Activated naive CD4-positive, alpha-beta T cell treated with anti-CD3 and anti-CD28 coated beads, Interleukin-2, amount 10 ng/mL, durations not matched to agents 5 hours and 36 hours (primary cell): Measurements from ENCODE around the gene MRPS25. TPM values are rescaled to one million over a fixed set of nuclear protein-coding genes. Genes with fewer than 3 reads are reported as not detected.

Experiments used
- total RNA-seq, 2 experiments: library from RNA; stranded (reverse); gene quantifications; one replicate each; pipeline ENCODE4 v1.2.3, GENCODE V29; 2021

Gene MRPS25
- total RNA-seq = 10 to 100 TPM; 43.0 to 44.6 TPM

DNA sequence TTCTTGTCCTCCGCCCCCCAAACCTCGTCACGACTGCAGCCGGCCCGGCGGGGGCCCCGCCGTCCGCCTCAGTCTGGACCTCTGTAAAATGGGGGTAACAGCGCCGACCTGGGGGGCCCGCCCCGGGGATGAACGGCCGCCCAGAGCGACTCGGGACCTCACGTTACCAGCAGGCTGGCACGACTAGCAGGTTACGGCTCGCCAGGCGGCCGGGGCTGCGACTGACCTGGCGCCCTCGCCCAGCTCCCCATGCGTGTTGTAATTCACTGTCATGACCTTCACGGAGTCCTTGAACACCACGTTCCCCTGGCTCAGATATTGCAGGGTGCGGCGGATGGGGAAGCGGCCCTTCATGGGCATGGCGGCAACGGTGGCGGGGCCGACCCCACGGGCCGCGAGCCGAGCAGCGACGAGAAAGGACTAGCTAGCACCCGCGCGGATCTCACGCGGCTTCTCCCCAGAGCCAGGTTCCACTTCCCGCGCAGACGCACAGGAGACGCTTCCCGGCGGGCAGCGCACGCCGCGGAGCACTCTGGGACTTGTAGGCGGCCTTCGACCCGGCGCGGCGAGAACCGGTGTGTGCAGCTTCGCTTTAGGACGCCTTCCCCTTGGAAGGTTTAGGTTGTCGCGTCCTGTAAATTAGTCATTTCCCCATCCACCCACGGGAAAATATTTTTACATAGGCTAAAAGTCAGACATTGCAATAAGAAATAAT lies at the start of gene MRPS25:
Gene MRPS25, minus strand, starts transcription at position 481 of the 715 bp plus-strand sequence. Its CDS starts 121 bp downstream, at position 360.

DNA sequence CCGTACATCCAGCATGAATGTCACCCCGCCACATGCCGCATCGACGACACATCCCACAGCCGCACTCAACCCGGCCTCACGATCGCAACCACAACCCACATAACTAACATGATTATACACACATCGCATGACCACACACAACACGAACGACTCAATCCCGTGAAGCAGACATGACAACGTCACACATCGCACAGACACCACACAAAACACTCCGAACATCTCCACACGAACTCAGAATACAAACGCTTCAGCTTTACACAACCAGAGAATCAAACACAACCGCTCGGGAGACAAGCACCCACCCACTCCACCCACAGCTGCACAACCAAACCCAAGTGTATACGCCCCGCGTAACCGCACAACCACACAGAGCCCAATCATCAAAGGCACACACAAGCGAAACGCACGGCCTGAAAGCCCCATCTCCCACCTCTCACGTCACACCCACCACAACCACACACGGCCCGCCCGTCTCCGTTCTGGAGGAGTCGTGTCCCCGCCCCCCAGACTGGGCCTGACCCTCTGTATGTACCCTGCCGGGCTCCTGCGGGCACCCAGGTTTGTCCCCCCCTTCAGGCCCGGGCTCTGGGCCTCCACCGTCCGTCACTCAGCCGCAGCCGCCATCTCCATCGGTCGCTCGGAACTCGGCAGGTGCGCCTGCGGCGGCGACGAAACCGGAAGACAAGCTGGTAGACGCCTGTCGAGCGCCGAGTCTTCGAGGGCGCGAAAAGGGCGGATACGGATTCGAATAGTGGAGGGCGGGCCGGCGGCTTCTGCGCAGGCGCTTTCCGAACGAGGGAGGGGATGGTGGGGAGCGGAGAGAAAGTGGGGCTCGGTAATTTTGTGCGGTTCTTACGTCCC lies 33.6 kb upstream of the MRPS25 start, which contains the start of gene RBSN:
Gene RBSN, minus strand, starts transcription at position 646 of the 861 bp plus-strand sequence. CDS start 3,028 bp downstream, outside the sequence.

Other genes starting within 250 kb of the MRPS25 start
- gene FGD5, start 246.4 kb downstream of the MRPS25 start, total RNA-seq = under 1 TPM; 0.67 to 0.71 TPM
- gene NR2C2, start 117.7 kb downstream of the MRPS25 start, total RNA-seq = 10 to 100 TPM; 64.4 TPM
- gene RBSN, start 33.8 kb upstream of the MRPS25 start, total RNA-seq = 10 to 100 TPM; 19.7 to 20.9 TPM
- gene CAPN7, start 140.9 kb upstream of the MRPS25 start, total RNA-seq = 10 to 100 TPM; 29.4 to 30.5 TPM